Liver (tissue), 3 donors: ENCODE measurements around the gene DLL1.

Source experiments
- FOXA1 ChIP-seq: IDR thresholded peaks from 2 replicates; pipeline ENCODE4 v1.6.1; 2016; ENCODE audit warnings: antibody characterized with exemption
- JUND ChIP-seq, 2 donors: IDR thresholded peaks; 2 replicates each; pipeline ENCODE4 v1.6.1; 2016; ENCODE audit warnings: antibody characterized with exemption in 2 of 2
- RAD21 ChIP-seq, 2 donors: IDR thresholded peaks; 2 replicates each; pipeline ENCODE4 v1.6.1; 2016; ENCODE audit warnings: antibody characterized with exemption in 2 of 2, mild to moderate bottlenecking in 2 of 2
- SP1 ChIP-seq: IDR thresholded peaks from 2 replicates; pipeline ENCODE4 v1.6.1; 2018; ENCODE audit warnings: antibody characterized with exemption, mild to moderate bottlenecking
- TAF1 ChIP-seq: conservative IDR thresholded peaks from 2 replicates; pipeline ENCODE4 v1.6.1; 2016; ENCODE audit warnings: antibody characterized with exemption, mild to moderate bottlenecking
- TF ChIP-seq, protein P1 (sequence below): fragments of 150-350 bp; IDR thresholded peaks from 2 replicates; pipeline ENCODE4 v1.5.1; 2017; ENCODE audit warnings: improper control_type of control experiment, low read depth, low read length; ENCODE audit not compliant: missing input control
- TF ChIP-seq, protein P2 (sequence below): IDR thresholded peaks from 2 replicates; pipeline ENCODE4 v1.6.1; 2016; ENCODE audit warnings: antibody characterized with exemption
- donor health status: healthy.
- donor health status: healthy.

DNA sequence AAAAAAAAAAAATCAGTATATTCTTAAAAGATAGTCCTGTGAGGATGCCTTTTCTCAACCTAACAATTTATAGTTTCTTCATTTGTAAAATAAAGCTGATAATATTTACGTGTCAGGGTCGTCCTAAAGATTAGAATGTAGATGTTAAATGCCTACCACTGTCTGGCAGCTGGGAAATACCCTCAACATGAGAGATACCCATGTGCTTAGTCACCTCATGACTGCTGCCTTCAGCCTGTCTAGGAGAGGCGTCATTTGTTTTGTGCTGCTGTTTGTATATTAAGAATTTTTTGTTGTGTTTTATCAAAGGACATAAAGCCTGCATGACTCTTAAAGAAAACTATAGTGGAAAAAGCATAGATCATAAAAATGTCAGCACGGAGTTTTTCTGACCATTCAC lies 25.2 kb upstream of the DLL1 start:
- TF ChIP-seq, protein P1, sequence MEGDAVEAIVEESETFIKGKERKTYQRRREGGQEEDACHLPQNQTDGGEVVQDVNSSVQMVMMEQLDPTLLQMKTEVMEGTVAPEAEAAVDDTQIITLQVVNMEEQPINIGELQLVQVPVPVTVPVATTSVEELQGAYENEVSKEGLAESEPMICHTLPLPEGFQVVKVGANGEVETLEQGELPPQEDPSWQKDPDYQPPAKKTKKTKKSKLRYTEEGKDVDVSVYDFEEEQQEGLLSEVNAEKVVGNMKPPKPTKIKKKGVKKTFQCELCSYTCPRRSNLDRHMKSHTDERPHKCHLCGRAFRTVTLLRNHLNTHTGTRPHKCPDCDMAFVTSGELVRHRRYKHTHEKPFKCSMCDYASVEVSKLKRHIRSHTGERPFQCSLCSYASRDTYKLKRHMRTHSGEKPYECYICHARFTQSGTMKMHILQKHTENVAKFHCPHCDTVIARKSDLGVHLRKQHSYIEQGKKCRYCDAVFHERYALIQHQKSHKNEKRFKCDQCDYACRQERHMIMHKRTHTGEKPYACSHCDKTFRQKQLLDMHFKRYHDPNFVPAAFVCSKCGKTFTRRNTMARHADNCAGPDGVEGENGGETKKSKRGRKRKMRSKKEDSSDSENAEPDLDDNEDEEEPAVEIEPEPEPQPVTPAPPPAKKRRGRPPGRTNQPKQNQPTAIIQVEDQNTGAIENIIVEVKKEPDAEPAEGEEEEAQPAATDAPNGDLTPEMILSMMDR, result no peak
- TF ChIP-seq FOXA1 (no peak), SP1 (no peak), RAD21 (IDR thresholded peaks at IDR 0.05) (no peak), JUND (IDR thresholded peaks at IDR 0.05) (no peak), TAF1 (no peak)
- TF ChIP-seq, protein P2, sequence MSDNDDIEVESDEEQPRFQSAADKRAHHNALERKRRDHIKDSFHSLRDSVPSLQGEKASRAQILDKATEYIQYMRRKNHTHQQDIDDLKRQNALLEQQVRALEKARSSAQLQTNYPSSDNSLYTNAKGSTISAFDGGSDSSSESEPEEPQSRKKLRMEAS, result no peak
